ENCODE data around the gene ELAVL2. TPM values are rescaled to one million over a fixed set of nuclear protein-coding genes. Genes with fewer than 3 reads are reported as not detected.

Gene ELAVL2
- total RNA-seq, 1 experiment from 2014 or later = 0.18 TPM

DNA sequence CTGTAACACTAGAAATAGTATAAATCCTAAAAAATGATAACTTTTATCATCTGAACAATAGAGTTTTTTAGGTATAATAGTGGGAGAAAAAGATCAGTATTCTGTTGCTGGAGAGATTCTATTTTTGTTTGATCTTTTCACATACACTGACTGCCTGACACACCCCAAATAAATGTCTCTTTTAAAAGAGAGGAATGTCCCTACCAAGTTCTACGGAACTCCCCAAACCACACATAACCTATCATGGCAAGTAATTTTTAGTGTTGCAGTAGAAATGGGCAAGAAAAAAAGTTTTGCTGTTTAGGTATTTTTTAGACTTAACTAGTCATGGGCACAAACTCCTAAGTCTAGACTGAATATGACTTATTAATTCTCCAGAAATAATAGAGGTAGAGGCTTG, 139.1 kb downstream of the ELAVL2 start:
- Histone ChIP-seq H3K4me3 (ENCODE audit: low read depth, low read length) (no peak overlapping the region), H3K4me1 (no peaks in the 10 kb centered on the region), H3K9me3 (no peaks in the 10 kb centered on the region), H3K36me3 (ENCODE audit: control insufficient read depth, insufficient read depth, low read length) (no peaks in the 10 kb centered on the region), H3K27me3 (replicated peaks; ENCODE audit: control insufficient read depth, insufficient read depth, low read length) (no peaks in the 10 kb centered on the region)
- Mint-ChIP-seq H3K27ac (ENCODE audit: unreplicated experiment) (no peak overlapping the region), H3K4me3 (ENCODE audit: unreplicated experiment) (no peak overlapping the region), H3K36me3 (ENCODE audit: insufficient read depth, unreplicated experiment) (no peaks in the 10 kb centered on the region), H3K27me3 (ENCODE audit: insufficient read depth, unreplicated experiment) (no peaks in the 10 kb centered on the region), H3K4me1 (ENCODE audit: low read depth, unreplicated experiment) (no peaks in the 10 kb centered on the region), H3K9me3 (ENCODE audit: unreplicated experiment) (no peaks in the 10 kb centered on the region)
- no TSS peak for BruUV-seq (replicated peaks)
- POLR2A ChIA-PET = no interaction called here
- TF ChIP-seq, protein P1, sequence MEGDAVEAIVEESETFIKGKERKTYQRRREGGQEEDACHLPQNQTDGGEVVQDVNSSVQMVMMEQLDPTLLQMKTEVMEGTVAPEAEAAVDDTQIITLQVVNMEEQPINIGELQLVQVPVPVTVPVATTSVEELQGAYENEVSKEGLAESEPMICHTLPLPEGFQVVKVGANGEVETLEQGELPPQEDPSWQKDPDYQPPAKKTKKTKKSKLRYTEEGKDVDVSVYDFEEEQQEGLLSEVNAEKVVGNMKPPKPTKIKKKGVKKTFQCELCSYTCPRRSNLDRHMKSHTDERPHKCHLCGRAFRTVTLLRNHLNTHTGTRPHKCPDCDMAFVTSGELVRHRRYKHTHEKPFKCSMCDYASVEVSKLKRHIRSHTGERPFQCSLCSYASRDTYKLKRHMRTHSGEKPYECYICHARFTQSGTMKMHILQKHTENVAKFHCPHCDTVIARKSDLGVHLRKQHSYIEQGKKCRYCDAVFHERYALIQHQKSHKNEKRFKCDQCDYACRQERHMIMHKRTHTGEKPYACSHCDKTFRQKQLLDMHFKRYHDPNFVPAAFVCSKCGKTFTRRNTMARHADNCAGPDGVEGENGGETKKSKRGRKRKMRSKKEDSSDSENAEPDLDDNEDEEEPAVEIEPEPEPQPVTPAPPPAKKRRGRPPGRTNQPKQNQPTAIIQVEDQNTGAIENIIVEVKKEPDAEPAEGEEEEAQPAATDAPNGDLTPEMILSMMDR (IDR thresholded peaks at IDR 0.05; ENCODE audit: insufficient read depth in 1 of 2, low read depth in 1 of 2, low read length in 1 of 2, severe bottlenecking in 1 of 2, unreplicated experiment in 1 of 2) = no peak
- CTCF ChIA-PET = no interaction called here
- no peak for DNase-seq
- intact Hi-C loops (cut with micrococcal nuclease; ENCODE audit: unreplicated experiment) = no loop called here

DNA sequence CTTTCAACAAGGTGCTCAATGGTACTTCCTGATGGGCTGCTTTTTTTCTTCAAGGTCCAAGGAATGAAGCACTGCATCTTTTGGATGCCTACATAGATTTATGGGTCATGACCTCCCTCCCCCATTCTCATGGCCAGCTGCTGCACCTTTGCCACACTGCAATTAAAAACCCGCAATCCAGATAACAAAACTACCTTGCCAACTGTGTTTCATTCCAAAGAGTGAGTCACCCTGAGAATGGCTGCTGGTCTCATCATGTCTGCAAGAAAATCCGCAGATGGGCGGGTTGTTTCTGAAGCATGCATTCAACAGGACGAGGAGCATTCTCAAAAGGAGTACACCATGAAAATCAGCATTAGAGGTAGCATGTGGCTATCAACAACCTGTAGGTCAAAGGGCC, 139.8 kb downstream of the ELAVL2 start:
- CTCF ChIA-PET = no interaction called here
- Mint-ChIP-seq H3K9me3 (ENCODE audit: unreplicated experiment) (no peaks in the 10 kb centered on the region), H3K27me3 (ENCODE audit: insufficient read depth, unreplicated experiment) (no peaks in the 10 kb centered on the region), H3K36me3 (ENCODE audit: insufficient read depth, unreplicated experiment) (no peaks in the 10 kb centered on the region), H3K4me3 (ENCODE audit: unreplicated experiment) (no peak overlapping the region), H3K4me1 (ENCODE audit: low read depth, unreplicated experiment) (no peaks in the 10 kb centered on the region), H3K27ac (ENCODE audit: unreplicated experiment) (no peak overlapping the region)
- DNase-seq = no peak
- no peaks in the 10 kb centered on the region for H3K36me3 ChIP-seq (ENCODE audit: control insufficient read depth, insufficient read depth, low read length)
- H3K4me3 ChIP-seq (ENCODE audit: low read depth, low read length) = no peak overlapping the region
- no TSS peak for BruUV-seq (replicated peaks)
- no peaks in the 10 kb centered on the region for H3K9me3 ChIP-seq
- POLR2A ChIA-PET = no interaction called here
- H3K27me3 ChIP-seq (replicated peaks; ENCODE audit: control insufficient read depth, insufficient read depth, low read length) = no peaks in the 10 kb centered on the region
- intact Hi-C loops (cut with micrococcal nuclease; ENCODE audit: unreplicated experiment) = no loop called here
- no peaks in the 10 kb centered on the region for H3K4me1 ChIP-seq
- TF ChIP-seq, protein P1 (IDR thresholded peaks at IDR 0.05; ENCODE audit: insufficient read depth in 1 of 2, low read depth in 1 of 2, low read length in 1 of 2, severe bottlenecking in 1 of 2, unreplicated experiment in 1 of 2) = no peak

GRCh38 chr9:23683611-23684061, 142.4 kb downstream of the ELAVL2 start:
- Histone ChIP-seq H3K4me1 (no peaks in the 10 kb centered on the region), H3K36me3 (ENCODE audit: control insufficient read depth, insufficient read depth, low read length) (no peaks in the 10 kb centered on the region), H3K27me3 (replicated peaks; ENCODE audit: control insufficient read depth, insufficient read depth, low read length) (no peaks in the 10 kb centered on the region), H3K9me3 (no peaks in the 10 kb centered on the region), H3K4me3 (ENCODE audit: low read depth, low read length) (no peak overlapping the region)
- BruUV-seq (replicated peaks) = no TSS peak
- intact Hi-C loops (cut with micrococcal nuclease; ENCODE audit: unreplicated experiment) = no loop called here
- POLR2A ChIA-PET = no interaction called here
- TF ChIP-seq, protein P1 (IDR thresholded peaks at IDR 0.05; ENCODE audit: insufficient read depth in 1 of 2, low read depth in 1 of 2, low read length in 1 of 2, severe bottlenecking in 1 of 2, unreplicated experiment in 1 of 2) = no peak
- Mint-ChIP-seq H3K9me3 (ENCODE audit: unreplicated experiment) (no peaks in the 10 kb centered on the region), H3K4me3 (ENCODE audit: unreplicated experiment) (no peak overlapping the region), H3K27ac (ENCODE audit: unreplicated experiment) (no peak overlapping the region), H3K27me3 (ENCODE audit: insufficient read depth, unreplicated experiment) (no peaks in the 10 kb centered on the region), H3K4me1 (ENCODE audit: low read depth, unreplicated experiment) (no peaks in the 10 kb centered on the region), H3K36me3 (ENCODE audit: insufficient read depth, unreplicated experiment) (no peaks in the 10 kb centered on the region)
- DNase-seq = no peak
- CTCF ChIA-PET = no interaction called here

Measured in Caco-2 (cell line).